ENCODE data around the gene HAGH.

Gene HAGH

DNA sequence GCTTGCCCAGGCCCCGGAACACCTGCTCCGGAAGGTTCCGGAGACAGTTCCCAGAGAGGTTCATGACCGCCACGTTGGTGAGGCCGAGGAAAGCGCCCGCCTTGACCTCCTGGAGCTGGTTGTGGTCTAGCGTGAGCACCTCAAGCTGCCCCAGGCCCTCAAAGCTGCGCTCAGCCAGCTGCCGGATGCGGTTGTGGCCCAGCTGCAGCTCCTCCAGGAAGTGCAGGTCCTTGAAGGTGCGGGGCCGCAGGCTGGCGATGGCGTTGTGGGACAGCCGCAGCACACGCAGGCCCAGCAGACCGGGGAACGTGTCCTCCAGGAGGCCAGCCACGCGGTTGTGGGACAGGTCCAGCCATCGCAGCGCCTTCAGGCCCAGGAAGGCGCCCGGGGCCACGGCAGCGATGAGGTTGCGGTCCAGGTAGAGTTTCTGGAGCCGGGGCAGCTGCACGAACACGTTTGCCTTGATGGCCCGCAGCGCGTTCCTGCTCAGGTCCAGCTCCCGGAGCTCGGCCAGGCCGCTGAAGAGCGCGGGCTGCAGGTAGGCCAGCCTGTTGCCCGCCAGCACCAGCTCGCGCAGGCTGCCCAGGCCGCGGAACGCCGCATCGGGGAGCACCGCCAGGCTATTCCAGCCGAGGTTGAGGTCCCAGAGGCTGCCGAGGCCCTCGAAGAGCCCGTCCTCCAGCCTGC is 35.2 kb downstream of the HAGH start:
- no peak for DNase-seq (ENCODE audit: low read depth in 2 of 2)

DNA sequence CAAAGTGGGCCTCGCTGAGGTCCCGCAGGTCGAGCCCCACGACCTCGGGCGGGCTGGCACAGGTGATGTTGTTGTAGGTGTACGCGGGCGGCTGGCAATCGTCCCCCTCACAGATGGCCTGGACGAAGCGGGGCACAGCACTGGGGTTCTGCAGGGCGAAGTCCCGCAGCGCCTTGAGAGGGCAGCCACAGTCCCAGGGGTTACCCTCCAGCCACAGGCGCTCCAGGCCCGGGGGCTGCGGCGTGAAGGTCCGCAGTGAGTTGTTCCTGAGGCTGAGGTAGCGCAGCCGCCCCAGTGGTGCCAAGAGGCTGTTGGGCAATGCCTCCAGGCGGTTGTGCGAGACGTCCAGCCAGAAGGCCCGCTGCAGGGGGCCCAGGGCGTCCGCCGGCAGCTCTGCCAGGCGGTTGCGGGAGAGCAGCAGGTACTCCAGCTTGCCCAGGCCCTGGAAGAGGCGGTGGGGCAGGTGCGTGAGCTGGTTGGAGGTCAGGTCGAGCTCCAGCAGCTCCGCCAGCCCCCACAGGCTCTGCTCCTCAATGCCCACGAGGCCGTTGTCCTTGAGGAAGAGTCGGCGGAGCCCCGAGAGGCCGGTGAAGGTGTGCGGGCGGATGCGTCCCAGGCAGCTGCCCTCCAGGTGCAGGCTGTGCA is 35.9 kb downstream of the HAGH start:
- no peak for DNase-seq (ENCODE audit: low read depth in 2 of 2)
- TF ChIP-seq, protein P1, sequence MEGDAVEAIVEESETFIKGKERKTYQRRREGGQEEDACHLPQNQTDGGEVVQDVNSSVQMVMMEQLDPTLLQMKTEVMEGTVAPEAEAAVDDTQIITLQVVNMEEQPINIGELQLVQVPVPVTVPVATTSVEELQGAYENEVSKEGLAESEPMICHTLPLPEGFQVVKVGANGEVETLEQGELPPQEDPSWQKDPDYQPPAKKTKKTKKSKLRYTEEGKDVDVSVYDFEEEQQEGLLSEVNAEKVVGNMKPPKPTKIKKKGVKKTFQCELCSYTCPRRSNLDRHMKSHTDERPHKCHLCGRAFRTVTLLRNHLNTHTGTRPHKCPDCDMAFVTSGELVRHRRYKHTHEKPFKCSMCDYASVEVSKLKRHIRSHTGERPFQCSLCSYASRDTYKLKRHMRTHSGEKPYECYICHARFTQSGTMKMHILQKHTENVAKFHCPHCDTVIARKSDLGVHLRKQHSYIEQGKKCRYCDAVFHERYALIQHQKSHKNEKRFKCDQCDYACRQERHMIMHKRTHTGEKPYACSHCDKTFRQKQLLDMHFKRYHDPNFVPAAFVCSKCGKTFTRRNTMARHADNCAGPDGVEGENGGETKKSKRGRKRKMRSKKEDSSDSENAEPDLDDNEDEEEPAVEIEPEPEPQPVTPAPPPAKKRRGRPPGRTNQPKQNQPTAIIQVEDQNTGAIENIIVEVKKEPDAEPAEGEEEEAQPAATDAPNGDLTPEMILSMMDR (IDR thresholded peaks at IDR 0.05; ENCODE audit: low read depth, low read length): no peak
- H3K4me3 ChIP-seq (replicated peaks in 1 of 2; ENCODE audit: low read depth in 2 of 2, low read length in 2 of 2): no peak overlapping the region

More for the DNA sequence above, 35.2 kb downstream of the HAGH start:
- TF ChIP-seq, protein P1 (IDR thresholded peaks at IDR 0.05; ENCODE audit: low read depth, low read length): no peak
- no peak overlapping the region for H3K4me3 ChIP-seq (replicated peaks in 1 of 2; ENCODE audit: low read depth in 2 of 2, low read length in 2 of 2)

DNA sequence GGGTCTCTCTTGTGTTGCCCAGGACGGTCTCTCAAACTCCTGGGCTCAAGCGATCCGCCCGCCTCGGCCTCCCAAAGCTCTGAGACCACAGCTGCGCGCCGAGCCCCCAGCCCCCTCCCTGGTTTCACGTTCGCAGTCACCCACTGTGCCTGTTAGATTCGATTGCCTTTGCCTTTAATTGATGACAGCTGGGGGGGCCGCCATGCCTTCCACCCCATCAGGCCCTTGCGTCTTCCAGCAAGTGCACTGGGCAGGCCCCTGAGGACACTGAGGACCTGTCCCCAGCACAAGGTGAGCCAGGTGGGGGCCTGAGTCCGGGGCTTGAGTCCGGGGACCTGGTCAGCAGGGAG is 36.4 kb downstream of the HAGH start:
- TF ChIP-seq, protein P1 (IDR thresholded peaks at IDR 0.05; ENCODE audit: low read depth, low read length): no peak
- H3K4me3 ChIP-seq (replicated peaks in 1 of 2; ENCODE audit: low read depth in 2 of 2, low read length in 2 of 2): no peak overlapping the region
- no peak for DNase-seq (ENCODE audit: low read depth in 2 of 2)

DNA sequence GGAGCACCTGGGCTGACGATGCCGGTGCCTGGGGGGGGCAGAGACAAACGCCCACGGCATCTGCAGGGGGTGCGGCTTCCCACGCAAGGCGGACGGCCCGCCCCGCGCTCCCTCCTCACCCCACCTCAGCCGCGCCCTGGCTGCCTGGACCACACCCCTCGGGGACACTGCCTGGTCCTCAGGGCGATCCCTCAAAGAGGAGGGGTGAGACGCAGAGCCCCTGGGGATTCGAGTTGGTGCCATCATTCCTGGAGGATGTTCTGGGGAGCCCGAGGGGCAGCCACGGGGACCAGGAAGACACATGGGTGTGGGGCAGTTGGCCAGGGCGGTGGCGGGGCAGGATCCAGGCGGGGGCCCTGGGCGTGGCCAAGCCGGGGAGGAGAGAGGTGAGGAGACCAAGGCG is 37.0 kb downstream of the HAGH start:
- TF ChIP-seq, protein P1 (IDR thresholded peaks at IDR 0.05; ENCODE audit: low read depth, low read length): no peak
- H3K4me3 ChIP-seq (replicated peaks in 1 of 2; ENCODE audit: low read depth in 2 of 2, low read length in 2 of 2): no peak overlapping the region
- no peak for DNase-seq (ENCODE audit: low read depth in 2 of 2)

DNA sequence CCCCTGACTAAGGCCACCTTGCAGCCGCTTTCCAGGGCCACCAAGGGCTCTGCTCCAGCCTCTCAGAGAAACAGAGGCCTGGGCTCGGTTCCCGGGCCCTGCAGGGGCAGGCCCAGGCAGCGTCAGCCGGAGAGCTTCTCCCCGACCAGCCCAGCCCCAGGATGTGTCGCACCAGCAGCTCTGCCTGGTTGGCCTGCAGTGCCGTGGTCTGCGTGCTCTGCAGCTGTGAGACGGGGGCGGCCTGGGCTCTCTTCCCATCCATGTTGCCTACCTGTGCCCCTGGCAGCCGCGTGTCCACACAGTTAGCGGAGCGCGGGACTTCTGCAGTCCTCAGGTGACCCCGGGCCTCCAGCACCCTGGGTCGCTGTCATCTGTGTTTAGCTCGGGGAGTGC is 37.9 kb downstream of the HAGH start:
- DNase-seq (ENCODE audit: low read depth in 2 of 2): no peak
- no peak overlapping the region for H3K4me3 ChIP-seq (replicated peaks in 1 of 2; ENCODE audit: low read depth in 2 of 2, low read length in 2 of 2)
- TF ChIP-seq, protein P1 (IDR thresholded peaks at IDR 0.05; ENCODE audit: low read depth, low read length): no peak

DNA sequence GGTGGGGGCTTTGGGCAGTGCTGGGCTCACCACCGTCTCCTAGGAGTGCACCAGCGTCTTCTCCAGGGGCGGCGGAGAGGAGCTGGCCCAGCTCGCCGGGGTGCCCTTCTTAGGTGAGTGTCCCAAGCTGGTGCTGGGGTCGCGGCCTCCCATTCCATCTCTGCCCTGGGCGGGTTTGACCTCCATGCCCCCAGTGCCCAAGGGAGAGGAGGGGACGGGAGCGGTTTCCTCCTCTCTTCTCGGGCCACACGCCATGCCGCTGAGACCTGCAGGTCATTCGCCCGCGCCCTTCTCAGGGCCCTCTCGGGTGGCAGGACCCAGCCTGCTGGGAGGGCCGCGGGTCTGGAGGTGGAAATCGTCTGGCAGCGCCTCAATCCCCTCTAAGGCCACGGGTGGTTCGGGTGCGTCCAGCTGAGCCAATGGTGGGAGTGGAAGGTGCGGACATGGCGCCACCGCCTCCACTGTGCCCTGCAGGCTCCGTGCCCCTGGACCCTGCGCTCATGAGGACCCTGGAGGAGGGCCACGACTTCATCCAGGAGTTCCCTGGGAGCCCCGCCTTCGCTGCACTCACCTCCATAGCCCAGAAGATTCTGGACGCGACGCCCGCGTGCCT is 38.4 kb downstream of the HAGH start:
- TF ChIP-seq, protein P1 (IDR thresholded peaks at IDR 0.05; ENCODE audit: low read depth, low read length): no peak

More for the DNA sequence above, 38.4 kb downstream of the HAGH start:
- DNase-seq (ENCODE audit: low read depth in 2 of 2): no peak
- H3K4me3 ChIP-seq (replicated peaks in 1 of 2; ENCODE audit: low read depth in 2 of 2, low read length in 2 of 2): no peak overlapping the region

All from cardiac fibroblast (primary cell).